Ishikawa (cell line): ENCODE data around the gene CLTCL1.

Source experiments
- CEBPB ChIP-seq: IDR thresholded peaks from 2 replicates; pipeline ENCODE4 v1.6.1; 2012
- EGR1 ChIP-seq: IDR thresholded peaks from 2 replicates; pipeline ENCODE4 v1.6.1; 2012
- EP300 ChIP-seq: IDR thresholded peaks from 2 replicates; pipeline ENCODE4 v1.6.1; 2012; ENCODE audit warnings: borderline replicate concordance
- FOXM1 ChIP-seq: IDR thresholded peaks from 2 replicates; pipeline ENCODE4 v1.6.1; 2012; ENCODE audit warnings: low read depth, borderline replicate concordance
- RAD21 ChIP-seq: IDR thresholded peaks from 2 replicates; pipeline ENCODE4 v1.6.1; 2012; ENCODE audit warnings: low read depth
- TAF1 ChIP-seq: IDR thresholded peaks from 2 replicates; pipeline ENCODE4 v1.6.1; 2012; ENCODE audit warnings: low read depth, mild to moderate bottlenecking
- TCF12 ChIP-seq: IDR thresholded peaks from 2 replicates; pipeline ENCODE4 v1.6.1; 2012; ENCODE audit warnings: low read depth
- TEAD4 ChIP-seq: IDR thresholded peaks from 2 replicates; pipeline ENCODE4 v1.6.1; 2012
- YY1 ChIP-seq: IDR thresholded peaks from 2 replicates; pipeline ENCODE4 v1.6.1; 2012; ENCODE audit warnings: low read depth
- ZBTB7A ChIP-seq: IDR thresholded peaks from 2 replicates; pipeline ENCODE4 v1.6.1; 2012; ENCODE audit warnings: low read depth
- TF ChIP-seq, protein P1 (sequence below): IDR thresholded peaks from 2 replicates; pipeline ENCODE4 v1.6.1; 2012; ENCODE audit warnings: low read depth, mild to moderate bottlenecking
- TF ChIP-seq, protein P2 (sequence below): IDR thresholded peaks from 2 replicates; pipeline ENCODE4 v1.6.1; 2012
- TF ChIP-seq, protein P3 (sequence below): IDR thresholded peaks from 2 replicates; pipeline ENCODE4 v1.6.1; 2012

DNA sequence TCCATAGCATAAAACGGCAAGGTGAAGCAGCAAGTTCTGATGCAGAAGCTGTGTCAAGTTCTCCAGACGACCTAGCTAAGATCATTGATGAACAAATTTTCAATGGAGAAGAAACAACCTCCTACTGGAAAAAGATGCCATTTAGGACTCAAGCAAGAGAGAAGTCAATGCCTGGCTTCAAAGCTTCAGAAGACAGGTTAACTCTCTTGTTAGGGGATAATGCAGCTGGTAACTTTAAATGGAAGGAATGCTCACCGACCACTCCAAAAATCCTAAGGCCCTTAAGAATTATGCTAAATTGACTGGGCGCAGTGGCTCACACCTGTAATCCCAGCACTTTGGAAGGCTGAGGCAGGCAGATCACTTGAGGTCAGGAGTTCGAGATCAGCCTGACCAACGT is 31.3 kb downstream of the CLTCL1 start:
- TF ChIP-seq FOXM1 (no peak), EGR1 (no peak), EP300 (no peak), RAD21 (no peak), YY1 (no peak), ZBTB7A (no peak), TCF12 (no peak), CEBPB (no peak), TAF1 (no peak), TEAD4 (no peak)
- TF ChIP-seq, protein P1, sequence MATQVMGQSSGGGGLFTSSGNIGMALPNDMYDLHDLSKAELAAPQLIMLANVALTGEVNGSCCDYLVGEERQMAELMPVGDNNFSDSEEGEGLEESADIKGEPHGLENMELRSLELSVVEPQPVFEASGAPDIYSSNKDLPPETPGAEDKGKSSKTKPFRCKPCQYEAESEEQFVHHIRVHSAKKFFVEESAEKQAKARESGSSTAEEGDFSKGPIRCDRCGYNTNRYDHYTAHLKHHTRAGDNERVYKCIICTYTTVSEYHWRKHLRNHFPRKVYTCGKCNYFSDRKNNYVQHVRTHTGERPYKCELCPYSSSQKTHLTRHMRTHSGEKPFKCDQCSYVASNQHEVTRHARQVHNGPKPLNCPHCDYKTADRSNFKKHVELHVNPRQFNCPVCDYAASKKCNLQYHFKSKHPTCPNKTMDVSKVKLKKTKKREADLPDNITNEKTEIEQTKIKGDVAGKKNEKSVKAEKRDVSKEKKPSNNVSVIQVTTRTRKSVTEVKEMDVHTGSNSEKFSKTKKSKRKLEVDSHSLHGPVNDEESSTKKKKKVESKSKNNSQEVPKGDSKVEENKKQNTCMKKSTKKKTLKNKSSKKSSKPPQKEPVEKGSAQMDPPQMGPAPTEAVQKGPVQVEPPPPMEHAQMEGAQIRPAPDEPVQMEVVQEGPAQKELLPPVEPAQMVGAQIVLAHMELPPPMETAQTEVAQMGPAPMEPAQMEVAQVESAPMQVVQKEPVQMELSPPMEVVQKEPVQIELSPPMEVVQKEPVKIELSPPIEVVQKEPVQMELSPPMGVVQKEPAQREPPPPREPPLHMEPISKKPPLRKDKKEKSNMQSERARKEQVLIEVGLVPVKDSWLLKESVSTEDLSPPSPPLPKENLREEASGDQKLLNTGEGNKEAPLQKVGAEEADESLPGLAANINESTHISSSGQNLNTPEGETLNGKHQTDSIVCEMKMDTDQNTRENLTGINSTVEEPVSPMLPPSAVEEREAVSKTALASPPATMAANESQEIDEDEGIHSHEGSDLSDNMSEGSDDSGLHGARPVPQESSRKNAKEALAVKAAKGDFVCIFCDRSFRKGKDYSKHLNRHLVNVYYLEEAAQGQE, result no peak
- TF ChIP-seq, protein P2, sequence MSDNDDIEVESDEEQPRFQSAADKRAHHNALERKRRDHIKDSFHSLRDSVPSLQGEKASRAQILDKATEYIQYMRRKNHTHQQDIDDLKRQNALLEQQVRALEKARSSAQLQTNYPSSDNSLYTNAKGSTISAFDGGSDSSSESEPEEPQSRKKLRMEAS, result no peak
- TF ChIP-seq, protein P3, sequence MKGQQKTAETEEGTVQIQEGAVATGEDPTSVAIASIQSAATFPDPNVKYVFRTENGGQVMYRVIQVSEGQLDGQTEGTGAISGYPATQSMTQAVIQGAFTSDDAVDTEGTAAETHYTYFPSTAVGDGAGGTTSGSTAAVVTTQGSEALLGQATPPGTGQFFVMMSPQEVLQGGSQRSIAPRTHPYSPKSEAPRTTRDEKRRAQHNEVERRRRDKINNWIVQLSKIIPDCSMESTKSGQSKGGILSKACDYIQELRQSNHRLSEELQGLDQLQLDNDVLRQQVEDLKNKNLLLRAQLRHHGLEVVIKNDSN, result no peak
